ENCODE results near the gene GNAQ.

The GNAQ gene

GRCh38 chr9:77731930-77732329 lies 299.7 kb downstream of the GNAQ start:
- Histone ChIP-seq H3K9me3 (ENCODE audit: control insufficient read depth, insufficient read depth, low read length) (no peaks in the 10 kb centered on the region), H3F3A (ENCODE audit: control insufficient read depth, insufficient read depth) (no peaks in the 10 kb centered on the region), H3K4me1 (ENCODE audit: control insufficient read depth, low read length) (no peaks in the 10 kb centered on the region), H4K20me1 (ENCODE audit: control insufficient read depth, insufficient read depth, low read depth, low read length) (no peaks in the 10 kb centered on the region), H3K4me2 (ENCODE audit: low read length) (no peak overlapping the region), H3K9me2 (replicated peaks; ENCODE audit: control insufficient read depth, low read length) (no peaks in the 10 kb centered on the region), H3K27ac (ENCODE audit: low read depth, low read length) (no peak overlapping the region), H3K36me3 (ENCODE audit: control insufficient read depth, low read length) (no peaks in the 10 kb centered on the region), H3K79me2 (ENCODE audit: control insufficient read depth, low read length) (no peaks in the 10 kb centered on the region), H3K27me3 (ENCODE audit: control insufficient read depth, low read length) (no peaks in the 10 kb centered on the region), H3K4me3 (ENCODE audit: low read length) (no peak overlapping the region)
- TF ChIP-seq EZH2phosphoT487 (IDR thresholded peaks at IDR 0.05; ENCODE audit: borderline replicate concordance, low read length) (no peak), CTCF (IDR thresholded peaks at IDR 0.05; ENCODE audit: low read depth, low read length, poor library complexity, severe bottlenecking) (no peak)

- Histone ChIP-seq H4K20me1 (ENCODE audit: control insufficient read depth, insufficient read depth, low read depth, low read length) (no peaks in the 10 kb centered on the region), H3K4me2 (ENCODE audit: low read length) (no peak overlapping the region), H3K9me2 (replicated peaks; ENCODE audit: control insufficient read depth, low read length) (no peaks in the 10 kb centered on the region), H3K36me3 (ENCODE audit: control insufficient read depth, low read length) (no peaks in the 10 kb centered on the region), H3K79me2 (ENCODE audit: control insufficient read depth, low read length) (no peaks in the 10 kb centered on the region), H3K27ac (ENCODE audit: low read depth, low read length) (no peak overlapping the region), H3K4me3 (ENCODE audit: low read length) (no peak overlapping the region), H3K9me3 (ENCODE audit: control insufficient read depth, insufficient read depth, low read length) (no peaks in the 10 kb centered on the region), H3K27me3 (ENCODE audit: control insufficient read depth, low read length) (no peaks in the 10 kb centered on the region), H3K4me1 (ENCODE audit: control insufficient read depth, low read length) (no peaks in the 10 kb centered on the region), H3F3A (ENCODE audit: control insufficient read depth, insufficient read depth) (no peaks in the 10 kb centered on the region)
- TF ChIP-seq CTCF (IDR thresholded peaks at IDR 0.05; ENCODE audit: low read depth, low read length, poor library complexity, severe bottlenecking) (no peak), EZH2phosphoT487 (IDR thresholded peaks at IDR 0.05; ENCODE audit: borderline replicate concordance, low read length) (no peak)
These were observed 300.5 kb downstream of the GNAQ start for GRCh38 chr9:77731008-77731698.

- Histone ChIP-seq H3F3A (ENCODE audit: control insufficient read depth, insufficient read depth) (no peaks in the 10 kb centered on the region), H3K27me3 (ENCODE audit: control insufficient read depth, low read length) (no peaks in the 10 kb centered on the region), H4K20me1 (ENCODE audit: control insufficient read depth, insufficient read depth, low read depth, low read length) (no peaks in the 10 kb centered on the region), H3K27ac (ENCODE audit: low read depth, low read length) (no peak overlapping the region), H3K9me3 (ENCODE audit: control insufficient read depth, insufficient read depth, low read length) (no peaks in the 10 kb centered on the region), H3K4me1 (ENCODE audit: control insufficient read depth, low read length) (no peaks in the 10 kb centered on the region), H3K79me2 (ENCODE audit: control insufficient read depth, low read length) (no peaks in the 10 kb centered on the region), H3K4me2 (ENCODE audit: low read length) (no peak overlapping the region), H3K36me3 (ENCODE audit: control insufficient read depth, low read length) (no peaks in the 10 kb centered on the region), H3K4me3 (ENCODE audit: low read length) (no peak overlapping the region), H3K9me2 (replicated peaks; ENCODE audit: control insufficient read depth, low read length) (no peaks in the 10 kb centered on the region)
- TF ChIP-seq CTCF (IDR thresholded peaks at IDR 0.05; ENCODE audit: low read depth, low read length, poor library complexity, severe bottlenecking) (no peak), EZH2phosphoT487 (IDR thresholded peaks at IDR 0.05; ENCODE audit: borderline replicate concordance, low read length) (no peak)
These were observed 302.4 kb downstream of the GNAQ start for GRCh38 chr9:77729177-77729576.

Measured in DOHH2 (cell line).